DND-41 (cell line): ENCODE measurements around the gene AP2S1.

Experiments
- EZH2 ChIP-seq: IDR thresholded peaks from 3 replicates; pipeline ENCODE4 v1.6.1; 2012; ENCODE audit warnings: borderline replicate concordance, low read depth, mild to moderate bottlenecking, moderate library complexity, low read length, inconsistent platforms; ENCODE audit not compliant: severe bottlenecking
- TF ChIP-seq, protein P1 (sequence below): IDR thresholded peaks from 2 replicates; pipeline ENCODE4 v1.5.1; 2012; ENCODE audit warnings: borderline replicate concordance, low read length, moderate library complexity, mild to moderate bottlenecking; ENCODE audit not compliant: poor library complexity, severe bottlenecking; ENCODE audit errors: extremely low read depth

DNA sequence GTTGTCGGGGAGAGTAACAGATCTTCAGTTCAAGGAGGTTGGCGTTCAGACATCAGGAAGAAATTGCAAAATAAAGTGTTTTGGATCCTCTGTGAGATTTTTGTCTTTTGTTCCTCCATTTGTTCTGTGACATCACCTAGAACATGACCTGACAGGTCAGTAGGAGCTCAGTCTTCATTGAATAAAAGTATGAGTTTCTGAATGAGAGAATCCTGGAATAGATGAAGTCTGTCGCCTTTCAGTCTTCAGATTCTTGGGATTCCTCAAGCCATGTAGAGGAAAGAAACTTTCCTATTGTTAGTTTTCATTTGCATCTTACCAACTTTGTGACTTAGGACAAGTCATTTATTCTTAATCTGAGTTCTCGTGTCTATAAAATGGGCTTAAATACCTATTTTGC lies 24.6 kb upstream of the AP2S1 start:
- TF ChIP-seq, protein P1, sequence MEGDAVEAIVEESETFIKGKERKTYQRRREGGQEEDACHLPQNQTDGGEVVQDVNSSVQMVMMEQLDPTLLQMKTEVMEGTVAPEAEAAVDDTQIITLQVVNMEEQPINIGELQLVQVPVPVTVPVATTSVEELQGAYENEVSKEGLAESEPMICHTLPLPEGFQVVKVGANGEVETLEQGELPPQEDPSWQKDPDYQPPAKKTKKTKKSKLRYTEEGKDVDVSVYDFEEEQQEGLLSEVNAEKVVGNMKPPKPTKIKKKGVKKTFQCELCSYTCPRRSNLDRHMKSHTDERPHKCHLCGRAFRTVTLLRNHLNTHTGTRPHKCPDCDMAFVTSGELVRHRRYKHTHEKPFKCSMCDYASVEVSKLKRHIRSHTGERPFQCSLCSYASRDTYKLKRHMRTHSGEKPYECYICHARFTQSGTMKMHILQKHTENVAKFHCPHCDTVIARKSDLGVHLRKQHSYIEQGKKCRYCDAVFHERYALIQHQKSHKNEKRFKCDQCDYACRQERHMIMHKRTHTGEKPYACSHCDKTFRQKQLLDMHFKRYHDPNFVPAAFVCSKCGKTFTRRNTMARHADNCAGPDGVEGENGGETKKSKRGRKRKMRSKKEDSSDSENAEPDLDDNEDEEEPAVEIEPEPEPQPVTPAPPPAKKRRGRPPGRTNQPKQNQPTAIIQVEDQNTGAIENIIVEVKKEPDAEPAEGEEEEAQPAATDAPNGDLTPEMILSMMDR = no peak
- no peak for TF ChIP-seq EZH2
